Tongue (tissue), 2 donors: ENCODE measurements around the gene COA1. TPM values are rescaled to one million over a fixed set of nuclear protein-coding genes. Genes with fewer than 3 reads are reported as not detected.
"Not testable (repeated sequence)": the region's sequence is repeated elsewhere in the genome, so short reads cannot be mapped to it uniquely, and the experiment has no call there.

ENCODE experiments used
- DNase-seq: peaks from one replicate; pipeline ENCODE4 v3.0.0-alpha.2; 2015
- total RNA-seq: library from RNA; depleted of rRNA; stranded (reverse); fragments of >200 nt; gene quantifications from one replicate; pipeline ENCODE4 v1.2.3, GENCODE V29; 2014

Gene COA1
- total RNA-seq, 1 donor from 2014 or later = 53.2 TPM

DNA sequence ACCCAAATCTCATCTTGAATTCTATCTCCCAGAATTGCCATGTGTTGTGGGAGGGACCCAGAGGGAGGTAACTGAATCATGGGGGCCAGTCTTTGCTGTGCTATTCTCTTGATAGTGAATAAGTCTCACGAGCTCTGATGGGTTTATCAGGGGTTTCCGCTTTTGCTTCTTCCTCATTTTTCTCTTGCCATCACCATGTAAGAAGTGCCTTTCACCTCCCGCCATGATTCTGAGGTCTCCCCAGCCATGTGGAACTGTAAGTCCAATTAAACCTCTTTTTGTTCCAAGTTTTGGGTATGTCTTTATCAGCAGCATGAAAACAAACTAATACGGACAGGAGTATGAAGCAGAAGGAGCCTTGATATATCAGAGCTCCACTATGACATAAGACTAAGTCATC, 41.5 kb downstream of the COA1 start:
- DNase-seq = not testable (repeated sequence)

DNA sequence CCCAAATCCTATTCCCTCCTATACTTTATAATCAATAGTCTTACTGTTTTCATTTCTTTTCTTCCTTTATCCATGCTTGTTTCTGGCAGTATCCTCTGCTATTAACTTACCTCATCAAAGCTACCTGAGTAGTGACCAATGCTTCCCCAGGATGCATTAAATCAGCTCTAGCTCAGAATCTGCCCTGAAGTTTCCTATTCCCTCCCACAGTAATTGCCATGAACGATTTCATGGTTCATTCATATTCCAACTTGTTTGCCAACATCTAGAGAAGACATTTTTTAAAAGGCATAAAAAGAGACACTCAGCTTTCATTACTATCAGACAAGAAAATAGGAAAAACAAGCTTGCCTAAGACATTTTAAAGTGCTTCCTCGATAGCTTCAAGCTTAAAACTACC, 42.3 kb downstream of the COA1 start:
- peak; percentile 29 for DNase-seq

- no peak for DNase-seq
Measured at GRCh38 chr7:43680736-43681135, 48.6 kb downstream of the COA1 start.

DNA sequence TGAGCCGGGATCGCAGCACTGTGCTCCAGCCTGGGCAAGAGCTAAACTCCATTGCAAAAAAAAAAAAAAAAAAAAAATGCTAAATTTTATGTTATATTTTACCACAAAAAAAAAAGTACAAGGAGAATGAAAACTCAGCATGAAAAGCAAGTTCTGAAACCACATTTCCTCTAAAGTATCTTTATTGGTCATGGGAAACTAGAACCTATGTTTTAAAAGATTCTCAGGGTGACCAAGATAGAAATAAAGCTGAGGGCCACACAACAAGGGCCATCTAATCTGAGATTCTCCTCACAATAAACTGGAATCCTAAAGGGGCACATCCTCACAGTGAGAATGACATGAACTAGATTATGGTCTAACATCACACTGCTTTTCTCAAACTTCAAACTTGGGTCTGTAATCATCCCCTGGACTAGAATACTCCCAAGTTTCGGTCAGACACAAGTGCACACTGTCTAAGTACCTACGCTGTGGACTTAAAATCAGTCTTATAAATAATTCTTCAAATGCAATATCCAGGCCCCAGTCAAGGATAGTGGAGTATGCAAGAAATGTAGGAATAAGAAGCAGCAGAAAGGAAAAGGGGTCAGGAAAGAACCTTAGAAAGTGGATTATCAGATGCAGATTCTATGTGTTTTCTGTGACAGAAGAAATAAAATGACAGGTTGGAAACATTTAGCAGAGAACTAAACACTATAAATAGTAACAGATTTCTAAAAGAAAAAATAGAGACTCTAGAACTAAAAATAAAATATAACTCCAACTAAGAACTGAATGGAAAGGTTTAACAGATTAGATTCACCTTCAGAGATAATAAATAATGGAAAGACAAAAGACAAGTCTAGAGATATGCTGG, 49.9 kb downstream of the COA1 start:
- DNase-seq = no peak

- no peak for DNase-seq
Measured at GRCh38 chr7:43678315-43678714, 51.0 kb downstream of the COA1 start.

DNA sequence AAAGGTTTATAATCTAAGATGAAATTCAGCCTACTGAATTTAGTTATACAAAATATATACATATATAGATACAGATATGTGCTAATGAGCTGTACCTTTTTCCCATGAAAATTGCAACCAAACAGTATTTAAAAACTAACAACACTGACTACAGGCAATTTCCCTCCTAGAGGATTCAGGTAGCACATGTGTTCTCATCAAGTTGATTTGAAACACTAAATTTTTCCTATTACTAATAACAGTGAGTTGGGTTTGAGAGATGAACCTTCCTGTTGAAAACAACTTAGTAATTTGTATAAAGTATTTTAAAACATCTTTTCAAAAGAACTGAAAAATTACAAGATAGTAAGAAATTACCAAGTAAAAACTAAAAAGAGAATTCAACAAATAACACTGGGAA, 51.5 kb downstream of the COA1 start:
- DNase-seq = no peak

DNA sequence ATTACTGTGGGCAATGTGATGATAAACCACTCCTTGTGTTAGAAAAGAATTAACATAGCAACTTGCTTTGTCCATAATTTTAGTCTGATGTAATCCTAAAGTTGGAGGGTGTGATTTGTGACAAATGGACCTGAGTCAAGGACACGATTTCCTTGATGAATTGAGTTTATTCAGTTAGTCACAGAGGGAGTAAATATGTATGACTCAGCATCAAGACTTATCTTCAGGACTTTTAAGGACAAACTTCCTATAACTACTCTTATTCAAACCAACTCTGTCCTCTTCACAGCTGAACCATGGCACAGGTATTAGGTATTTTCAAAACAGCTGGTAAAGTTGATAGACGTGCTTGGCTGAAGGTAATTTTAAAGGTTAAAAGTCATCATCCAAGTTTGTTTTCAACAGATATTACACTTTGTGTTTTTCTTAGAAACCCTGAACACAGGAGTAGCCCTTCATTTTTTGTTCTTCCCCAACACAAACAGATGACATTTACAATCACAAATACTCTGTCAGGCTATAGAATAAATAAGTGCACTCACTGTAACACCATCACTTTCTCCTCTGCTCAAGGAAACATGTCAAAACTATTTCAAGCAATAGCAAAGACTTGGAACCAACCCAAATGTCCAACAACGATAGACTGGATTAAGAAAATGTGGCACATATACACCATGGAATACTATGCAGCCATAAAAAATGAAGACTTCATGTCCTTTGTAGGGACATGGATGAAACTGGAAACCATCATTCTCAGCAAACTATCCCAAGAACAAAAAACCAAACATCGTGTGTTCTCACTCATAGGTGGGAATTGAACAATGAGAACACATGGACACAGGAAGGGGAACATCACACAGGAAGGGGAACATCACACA, 54.5 kb downstream of the COA1 start:
- no peak for DNase-seq

- DNase-seq = not testable (repeated sequence)
Measured at GRCh38 chr7:43673243-43673976, 55.9 kb downstream of the COA1 start.

GRCh38 chr7:43671521-43671920, 57.8 kb downstream of the COA1 start:
- DNase-seq = no peak

- DNase-seq = no peak
Measured at GRCh38 chr7:43669286-43670081, 59.8 kb downstream of the COA1 start.

- DNase-seq = no peak
Measured at GRCh38 chr7:43668035-43668434, 61.3 kb downstream of the COA1 start.

DNA sequence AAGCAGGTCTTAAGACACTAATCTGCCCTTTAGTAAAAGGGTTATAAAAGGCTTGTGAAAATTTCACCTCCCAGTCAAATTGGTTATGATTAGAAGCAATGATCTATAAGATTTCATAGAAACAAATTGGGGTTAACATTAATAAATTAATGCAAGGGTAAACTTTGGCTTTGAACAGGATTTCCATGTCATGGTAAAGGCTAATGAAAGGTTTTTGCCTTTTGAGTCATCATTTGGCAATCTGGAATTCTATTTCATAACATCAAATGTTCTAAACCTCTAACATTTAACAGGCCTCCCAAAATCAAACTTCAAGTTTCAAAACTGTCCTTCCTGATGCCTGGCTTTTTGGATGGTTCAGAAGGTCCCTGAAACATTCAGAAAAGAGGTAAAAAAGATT, 62.4 kb downstream of the COA1 start:
- no peak for DNase-seq

DNA sequence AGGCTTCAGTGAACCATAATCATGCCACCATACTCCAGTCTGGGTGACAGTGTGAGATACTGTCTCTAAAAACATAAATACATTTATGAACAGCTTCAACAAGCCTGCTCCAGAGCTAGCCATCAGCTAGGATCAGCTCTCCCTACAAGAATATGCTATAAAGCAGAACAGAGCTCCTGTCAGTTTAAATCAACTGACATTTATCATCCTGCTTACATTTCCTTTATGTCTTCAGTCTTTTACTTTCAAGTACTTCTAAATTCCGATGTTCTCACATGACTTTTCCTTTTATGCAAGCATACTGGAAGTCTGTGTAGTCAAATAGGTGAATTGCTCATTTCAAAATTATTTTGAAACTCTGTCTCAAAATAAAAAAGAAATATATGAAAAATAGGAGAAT, 64.6 kb downstream of the COA1 start:
- DNase-seq = no peak

GRCh38 chr7:43660141-43660540, 69.2 kb downstream of the COA1 start:
- no peak for DNase-seq

DNA sequence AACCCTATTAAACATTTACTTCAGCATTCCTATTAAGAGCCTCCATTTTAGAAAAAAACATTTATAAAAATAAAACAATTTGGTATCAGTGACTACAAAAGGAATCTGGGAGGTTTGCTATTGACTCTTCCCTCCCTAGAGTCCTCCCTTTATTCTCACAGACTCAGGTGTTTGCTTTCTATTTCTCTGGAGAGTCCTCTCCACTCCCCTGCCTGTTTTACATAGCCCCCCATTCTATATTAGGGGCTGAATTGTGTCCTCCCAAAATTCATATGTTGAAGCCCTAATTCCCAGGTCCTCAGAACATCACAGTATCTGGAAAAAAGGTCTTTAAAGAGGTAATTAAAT, 69.8 kb downstream of the COA1 start:
- DNase-seq = no peak

DNA sequence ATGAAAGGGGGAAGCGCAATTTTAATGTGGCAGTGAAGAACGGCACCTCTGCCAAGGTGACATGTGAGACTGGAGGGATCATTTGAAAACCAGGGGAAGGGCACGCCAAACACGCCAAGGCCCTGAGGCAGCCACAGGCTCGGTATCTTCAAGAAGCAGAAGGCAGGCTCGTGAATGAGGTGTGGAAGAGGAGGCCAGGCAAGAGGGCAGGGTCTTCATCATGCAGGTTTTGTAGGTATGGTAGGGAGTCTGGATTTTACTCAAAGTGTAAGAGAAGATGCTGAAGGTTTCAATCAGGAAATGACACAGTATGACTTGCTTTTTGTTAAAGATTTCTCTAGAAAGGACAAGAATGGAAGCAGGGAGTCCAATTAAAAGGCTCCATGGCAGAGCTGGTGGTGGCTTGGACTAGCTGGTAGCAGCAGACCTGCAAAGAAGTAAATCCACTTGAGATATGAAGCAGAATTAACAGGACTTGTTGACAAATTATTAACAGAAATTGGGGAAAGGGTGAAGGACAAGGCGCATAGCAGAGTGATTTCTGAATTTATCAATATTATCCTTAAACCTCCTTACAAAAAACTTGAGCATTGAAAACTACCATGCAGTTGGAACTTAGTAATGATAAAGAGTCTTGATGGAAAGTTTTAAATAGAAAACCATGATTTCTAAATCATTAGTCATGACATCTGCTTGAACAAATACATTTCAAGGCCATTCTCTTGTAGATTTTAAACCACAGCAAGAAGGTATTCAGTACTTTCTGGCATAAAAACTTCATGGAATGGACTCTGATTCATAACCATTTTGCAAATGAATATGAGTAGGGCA, 70.4 kb downstream of the COA1 start:
- DNase-seq = no peak

DNA sequence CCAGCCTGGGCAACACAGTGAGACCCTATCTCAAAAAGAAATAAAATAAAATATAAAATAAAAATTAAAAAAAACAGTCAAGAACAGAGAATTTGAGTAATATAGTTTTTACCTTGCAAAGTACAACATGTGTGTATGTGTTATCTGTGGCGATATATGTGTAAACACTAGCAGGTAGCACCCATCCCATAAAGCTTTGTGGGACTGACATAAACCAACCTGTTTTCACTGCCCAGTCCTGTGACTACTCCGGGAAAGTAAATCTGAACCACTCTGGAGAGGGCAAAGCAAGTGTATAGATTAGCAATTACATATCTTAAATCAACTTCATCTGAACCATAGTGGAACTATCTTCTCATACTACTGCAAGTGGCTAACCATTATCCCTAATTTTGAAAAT, 72.3 kb downstream of the COA1 start:
- no peak for DNase-seq

GRCh38 chr7:43655584-43655983, 73.7 kb downstream of the COA1 start:
- no peak for DNase-seq

GRCh38 chr7:43653891-43654504, 75.3 kb downstream of the COA1 start:
- no peak for DNase-seq

GRCh38 chr7:43653466-43653865, 75.9 kb downstream of the COA1 start:
- DNase-seq = no peak

DNA sequence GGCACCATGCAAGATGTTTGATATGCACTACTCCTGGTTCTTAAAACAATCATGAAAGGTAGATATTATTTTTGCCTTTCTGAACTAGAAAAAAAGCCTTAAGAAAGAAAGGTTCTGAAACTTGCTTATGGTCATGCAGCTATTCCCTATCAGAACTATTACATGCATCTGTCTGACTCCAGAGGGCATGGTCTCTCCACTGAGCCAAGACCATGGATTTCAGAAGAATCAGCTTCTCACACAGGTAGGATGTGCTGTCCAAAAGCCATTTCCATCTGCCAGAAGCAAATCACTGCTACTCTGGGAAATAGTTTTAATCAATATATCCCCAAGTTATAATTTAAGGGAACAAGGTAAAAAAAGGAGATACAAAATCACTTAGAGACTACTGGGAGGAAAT, 77.0 kb downstream of the COA1 start:
- DNase-seq = no peak
